Measurements from ENCODE around the gene SNX25. TPM values are rescaled to one million over a fixed set of nuclear protein-coding genes. Genes with fewer than 3 reads are reported as not detected.

SNX25 gene
- total and polyA plus RNA-seq, 2 of the 13 experiments (the other 11 are each of a cell fraction or from before 2014, with no cell fraction given), result 23.4 to 23.5 TPM

DNA sequence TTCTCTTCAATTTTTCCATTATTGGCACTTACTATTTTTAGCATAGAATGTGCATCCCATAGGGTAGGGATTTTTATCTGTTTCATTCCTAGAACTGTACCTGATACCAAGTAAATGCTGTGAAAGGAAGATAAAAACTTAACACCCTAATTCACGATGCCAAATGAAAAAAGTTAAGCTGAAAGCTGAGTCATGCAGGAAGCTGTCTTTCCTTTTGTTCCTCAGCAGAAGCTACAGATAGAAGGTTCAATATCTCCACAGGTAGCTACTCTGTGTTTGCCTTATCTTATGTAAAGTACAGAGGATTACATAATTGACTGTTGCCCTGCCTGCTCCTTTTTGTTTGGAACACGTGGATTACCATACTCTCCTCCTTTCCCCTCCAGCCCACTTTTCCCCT is 109.3 kb downstream of the SNX25 start (continued):
- TF ChIP-seq ZNF552 (CRISPR knock-in tag; IDR thresholded peaks at IDR 0.05; ENCODE audit: borderline replicate concordance), result no peak
- no peak for TF ChIP-seq ZNF354B (CRISPR knock-in tag; IDR thresholded peaks at IDR 0.05)
- TF ChIP-seq YEATS4 (CRISPR knock-in tag; IDR thresholded peaks at IDR 0.05; ENCODE audit: borderline replicate concordance), result peak; percentile 43; the same call in 1 of the 2 replicates
- no peak for TF ChIP-seq CHD2 (IDR thresholded peaks at IDR 0.05; ENCODE audit: low read depth, low read length)
- TF ChIP-seq FOXP4 (CRISPR knock-in tag; IDR thresholded peaks at IDR 0.05), result peak; percentile 68; the same call in 1 of the 2 replicates
- TF ChIP-seq SOX13 (IDR thresholded peaks at IDR 0.05), result peak; percentile 64; the same call in 1 of the 2 replicates
- TF ChIP-seq SOX13 (CRISPR knock-in tag; conservative IDR thresholded peaks at IDR 0.05 in 1 of 2, IDR thresholded peaks at IDR 0.05 in 1 of 2), result peak in 1 of 2 experiments; percentile 93; a peak in 2 of 4 replicates
- no peak for TF ChIP-seq CREB1 (IDR thresholded peaks at IDR 0.05)
- TF ChIP-seq CREB1 (CRISPR knock-in tag; IDR thresholded peaks at IDR 0.05), result peak; percentile 52; the same call in 1 of the 2 replicates
- TF ChIP-seq ZNF850 (CRISPR knock-in tag; conservative IDR thresholded peaks at IDR 0.05), result no peak
- no peak for TF ChIP-seq ZNF558 (CRISPR knock-in tag; IDR thresholded peaks at IDR 0.05; ENCODE audit: borderline replicate concordance)
- no peak for TF ChIP-seq AHR (CRISPR knock-in tag; IDR thresholded peaks at IDR 0.05)
- peak; percentile 91 for TF ChIP-seq RXRB (CRISPR knock-in tag; IDR thresholded peaks at IDR 0.05; ENCODE audit: borderline replicate concordance)
- no peak for TF ChIP-seq ZNF720 (CRISPR knock-in tag; IDR thresholded peaks at IDR 0.05)
- TF ChIP-seq MEF2D (CRISPR knock-in tag; IDR thresholded peaks at IDR 0.05), result peak; percentile 41; the same call in 1 of the 2 replicates
- TF ChIP-seq SIX1 (CRISPR knock-in tag; IDR thresholded peaks at IDR 0.05; ENCODE audit: borderline replicate concordance), result peak; percentile 48; the same call in 1 of the 2 replicates
- TF ChIP-seq MLX (CRISPR knock-in tag; IDR thresholded peaks at IDR 0.05), result peak; percentile 91
- TF ChIP-seq TSC22D2 (CRISPR knock-in tag; IDR thresholded peaks at IDR 0.05; ENCODE audit: borderline replicate concordance), result 0 out of 2 replicates have a peak, but pooled peaks have one; percentile 35
- TF ChIP-seq TARDBP (CRISPR knock-in tag; IDR thresholded peaks at IDR 0.05), result 0 out of 2 replicates have a peak, but pooled peaks have one; percentile 34
- TF ChIP-seq ONECUT2 (CRISPR knock-in tag; IDR thresholded peaks at IDR 0.05), result 0 out of 2 replicates have a peak, but pooled peaks have one; percentile 31
- TF ChIP-seq ARID5B (CRISPR knock-in tag; IDR thresholded peaks at IDR 0.05), result peak; percentile 95
- TF ChIP-seq PPARG (CRISPR knock-in tag; conservative IDR thresholded peaks at IDR 0.05), result peak; percentile 85
- peak; percentile 33; the same call in 1 of the 2 replicates for TF ChIP-seq KMT2A (CRISPR knock-in tag; IDR thresholded peaks at IDR 0.05)
- TF ChIP-seq, protein P1, sequence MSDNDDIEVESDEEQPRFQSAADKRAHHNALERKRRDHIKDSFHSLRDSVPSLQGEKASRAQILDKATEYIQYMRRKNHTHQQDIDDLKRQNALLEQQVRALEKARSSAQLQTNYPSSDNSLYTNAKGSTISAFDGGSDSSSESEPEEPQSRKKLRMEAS (IDR thresholded peaks at IDR 0.05), result peak; percentile 83
- peak; percentile 81; the same call in 1 of the 2 replicates for TF ChIP-seq KAT7 (CRISPR knock-in tag; IDR thresholded peaks at IDR 0.05; ENCODE audit: borderline replicate concordance)
- TF ChIP-seq TBL1XR1 (IDR thresholded peaks at IDR 0.05; ENCODE audit: borderline replicate concordance, low read length, partially characterized antibody), result peak; percentile 15
